HepG2 (cell line): ENCODE data around the gene ETHE1. TPM values are rescaled to one million over a fixed set of nuclear protein-coding genes. Genes with fewer than 3 reads are reported as not detected.

Source experiments
- KDM2A ChIP-seq: sonication (generic); formaldehyde crosslinking; IDR thresholded peaks from 2 replicates; pipeline ENCODE4 v1.4.0; 2020; ENCODE audit warnings: low read depth, missing genetic modification reagents, borderline replicate concordance
- NFAT5 ChIP-seq: sonication (generic); formaldehyde crosslinking; IDR thresholded peaks from 2 replicates; pipeline ENCODE4 v1.4.0; 2020; ENCODE audit warnings: missing genetic modification reagents
- NR2C2 ChIP-seq: sonication (generic); formaldehyde crosslinking; IDR thresholded peaks from 2 replicates; pipeline ENCODE4 v1.4.0; 2020; ENCODE audit warnings: missing genetic modification reagents, mild to moderate bottlenecking, moderate library complexity, borderline replicate concordance
- SALL2 ChIP-seq: sonication (generic); formaldehyde crosslinking; IDR thresholded peaks from 2 replicates; pipeline ENCODE4 v1.8.1; 2023; ENCODE audit warnings: mild to moderate bottlenecking, missing genetic modification reagents, inconsistent platforms
- STAG1 ChIP-seq: sonication (generic); formaldehyde crosslinking; IDR thresholded peaks from 2 replicates; pipeline ENCODE4 v1.4.0; 2020; ENCODE audit warnings: missing genetic modification reagents
- THAP9 ChIP-seq: sonication (generic); formaldehyde crosslinking; IDR thresholded peaks from 2 replicates; pipeline ENCODE4; 2020; ENCODE audit warnings: missing genetic modification reagents, mild to moderate bottlenecking, borderline replicate concordance
- ZNF432 ChIP-seq: sonication (generic); formaldehyde crosslinking; IDR thresholded peaks from 2 replicates; pipeline ENCODE4 v1.5.0; 2020; ENCODE audit warnings: missing genetic modification reagents, mild to moderate bottlenecking, borderline replicate concordance
- ZNF546 ChIP-seq: sonication (generic); formaldehyde crosslinking; conservative IDR thresholded peaks from 2 replicates; pipeline ENCODE4 v1.8.1; 2023; ENCODE audit warnings: mild to moderate bottlenecking, missing genetic modification reagents
- ZNF792 ChIP-seq: IDR thresholded peaks from 2 replicates; pipeline ENCODE4 v1.6.1; 2016
- ZNF800 ChIP-seq: sonication (generic); formaldehyde crosslinking; IDR thresholded peaks from 2 replicates; pipeline ENCODE4 v1.4.0; 2020; ENCODE audit warnings: missing genetic modification reagents
- ZSCAN31 ChIP-seq: sonication (generic); formaldehyde crosslinking; IDR thresholded peaks from 2 replicates; pipeline ENCODE4 v1.5.0; 2020; ENCODE audit warnings: low read depth, mild to moderate bottlenecking, missing genetic modification reagents
- polyA plus RNA-seq, 8 experiments: library from polyadenylated mRNA; depleted of rRNA in 3 of 8; stranded (reverse) in 7 of 8; unstranded in 1 of 8; fragments of >200 nt; fragmentation: Illumina TruSeq in 4 of 8; extraction: Trizol in 4 of 8; gene quantifications; 2 replicates each; pipeline versions ENCODE4 v1.2.1 to v1.2.3, GENCODE V29; 2011 to 2016; ENCODE audit warnings: low read depth in 4 of 8, missing spikeins in 1 of 8, mixed read lengths in 1 of 8; ENCODE audit not compliant: insufficient read depth in 1 of 8
- total RNA-seq, 5 experiments: library from RNA; depleted of rRNA; stranded (reverse); fragments of >200 nt; fragmentation: Illumina TruSeq; extraction: Trizol; gene quantifications; 2 replicates each; pipeline ENCODE4 v1.2.3, GENCODE V29; 2016; ENCODE audit warnings: low read depth in 1 of 5

Gene ETHE1
- total and polyA plus RNA-seq, 2 of the 13 experiments (the other 11 are each of a cell fraction or from before 2014, with no cell fraction given): 32.5 to 58.4 TPM

- no peak for TF ChIP-seq NFAT5
- TF ChIP-seq ZNF546 (CRISPR knock-in tag): no peak
- TF ChIP-seq THAP9 (CRISPR knock-in tag): no peak
- no peak for TF ChIP-seq SALL2
- TF ChIP-seq NR2C2: no peak
- TF ChIP-seq ZSCAN31 (CRISPR knock-in tag): no peak
- TF ChIP-seq ZNF792 (CRISPR knock-in tag): no peak
- no peak for TF ChIP-seq STAG1 (CRISPR knock-in tag)
- TF ChIP-seq KDM2A (CRISPR knock-in tag): no peak
- no peak for TF ChIP-seq ZNF432 (CRISPR knock-in tag)
- TF ChIP-seq ZNF800 (CRISPR knock-in tag): no peak
Observed at GRCh38 chr19:43545276-43545675, 18.3 kb upstream of the ETHE1 start (continued).
